ENCODE measurements around the gene CCDC141.

The CCDC141 gene

GRCh38 chr2:178783889-178784288 lies 266.0 kb downstream of the CCDC141 start:
- Histone ChIP-seq H3K27me3 (ENCODE audit: insufficient read depth, low read length, poor library complexity) (peaks cover 6% of the 10 kb centered on the region), H3K36me3 (ENCODE audit: insufficient read depth, low read length) (no peaks in the 10 kb centered on the region), H2AFZ (ENCODE audit: low read depth, low read length) (no peak overlapping the region), H3K9ac (ENCODE audit: low read depth, low read length) (no peak overlapping the region), H3K9me3 (ENCODE audit: insufficient read depth, low read length, severe bottlenecking) (no peaks in the 10 kb centered on the region), H4K20me1 (ENCODE audit: insufficient read depth, low read length) (no peaks in the 10 kb centered on the region), H3K27ac (ENCODE audit: low read length) (no peak overlapping the region), H3K4me3 (ENCODE audit: low read depth in 1 of 2, low read length in 2 of 2) (no peak overlapping the region), H3K4me1 (ENCODE audit: insufficient read depth, low read length) (no peaks in the 10 kb centered on the region), H3K79me2 (ENCODE audit: insufficient read depth, low read length) (no peaks in the 10 kb centered on the region), H3K4me2 (ENCODE audit: insufficient read depth, low read length) (no peak overlapping the region)
- no peak for DNase-seq
- ATAC-seq (ENCODE audit: insufficient read depth, low read depth) = no peak
- TF ChIP-seq CTCF (IDR thresholded peaks at IDR 0.05; ENCODE audit: borderline replicate concordance, extremely low read depth, low read length, poor library complexity, severe bottlenecking) = no peak
- no peak for TF ChIP-seq EZH2 (IDR thresholded peaks at IDR 0.05; ENCODE audit: borderline replicate concordance, low read depth, low read length, severe bottlenecking)

- no peak for ATAC-seq (ENCODE audit: insufficient read depth, low read depth)
- H3K36me3 ChIP-seq (ENCODE audit: insufficient read depth, low read length) = no peaks in the 10 kb centered on the region
Measured at GRCh38 chr2:178782236-178782635, 267.7 kb downstream of the CCDC141 start.

More at GRCh38 chr2:178782236-178782635, 267.7 kb downstream of the CCDC141 start:
- Histone ChIP-seq H3K79me2 (ENCODE audit: insufficient read depth, low read length) (no peaks in the 10 kb centered on the region), H3K4me2 (ENCODE audit: insufficient read depth, low read length) (no peak overlapping the region), H3K4me1 (ENCODE audit: insufficient read depth, low read length) (no peaks in the 10 kb centered on the region), H2AFZ (ENCODE audit: low read depth, low read length) (no peak overlapping the region), H3K9me3 (ENCODE audit: insufficient read depth, low read length, severe bottlenecking) (no peaks in the 10 kb centered on the region), H3K9ac (ENCODE audit: low read depth, low read length) (no peak overlapping the region), H3K27ac (ENCODE audit: low read length) (no peak overlapping the region), H4K20me1 (ENCODE audit: insufficient read depth, low read length) (no peaks in the 10 kb centered on the region), H3K27me3 (ENCODE audit: insufficient read depth, low read length, poor library complexity) (peaks cover 6% of the 10 kb centered on the region), H3K4me3 (ENCODE audit: low read depth in 1 of 2, low read length in 2 of 2) (no peak overlapping the region)
- no peak for TF ChIP-seq CTCF (IDR thresholded peaks at IDR 0.05; ENCODE audit: borderline replicate concordance, extremely low read depth, low read length, poor library complexity, severe bottlenecking)
- TF ChIP-seq EZH2 (IDR thresholded peaks at IDR 0.05; ENCODE audit: borderline replicate concordance, low read depth, low read length, severe bottlenecking) = no peak
- no peak for DNase-seq
